ENCODE data around the gene SLC24A3.

Gene SLC24A3

GRCh38 chr20:19451923-19452295 lies 239.5 kb downstream of the SLC24A3 start:
- no peak for TF ChIP-seq MYC (IDR thresholded peaks at IDR 0.05; ENCODE audit: low read depth, low read length)
- TF ChIP-seq CTCF (IDR thresholded peaks at IDR 0.05; ENCODE audit: low read depth, low read length) = no peak
- TF ChIP-seq POLR2A (IDR thresholded peaks at IDR 0.05; ENCODE audit: extremely low read depth, insufficient read length) = no peak
- TF ChIP-seq MAX (IDR thresholded peaks at IDR 0.05; ENCODE audit: low read depth, low read length) = no peak
- no peak for DNase-seq (ENCODE audit: low read depth)
- H3K4me3 ChIP-seq (ENCODE audit: low read depth, low read length) = no peak overlapping the region

- H3K4me3 ChIP-seq (ENCODE audit: low read depth, low read length) = no peak overlapping the region
- DNase-seq (ENCODE audit: low read depth) = no peak
- TF ChIP-seq POLR2A (IDR thresholded peaks at IDR 0.05; ENCODE audit: extremely low read depth, insufficient read length) (no peak), CTCF (IDR thresholded peaks at IDR 0.05; ENCODE audit: low read depth, low read length) (no peak), MAX (IDR thresholded peaks at IDR 0.05; ENCODE audit: low read depth, low read length) (no peak), MYC (IDR thresholded peaks at IDR 0.05; ENCODE audit: low read depth, low read length) (no peak)
These were observed 241.0 kb downstream of the SLC24A3 start for GRCh38 chr20:19453410-19453809.

GRCh38 chr20:19453862-19454261 lies 241.4 kb downstream of the SLC24A3 start:
- no peak for DNase-seq (ENCODE audit: low read depth)
- TF ChIP-seq MYC (IDR thresholded peaks at IDR 0.05; ENCODE audit: low read depth, low read length) = no peak
- TF ChIP-seq CTCF (IDR thresholded peaks at IDR 0.05; ENCODE audit: low read depth, low read length) = no peak
- TF ChIP-seq MAX (IDR thresholded peaks at IDR 0.05; ENCODE audit: low read depth, low read length) = no peak
- no peak for TF ChIP-seq POLR2A (IDR thresholded peaks at IDR 0.05; ENCODE audit: extremely low read depth, insufficient read length)
- no peak overlapping the region for H3K4me3 ChIP-seq (ENCODE audit: low read depth, low read length)

GRCh38 chr20:19456595-19457395 lies 244.4 kb downstream of the SLC24A3 start:
- DNase-seq (ENCODE audit: low read depth) = peak; percentile 62
- TF ChIP-seq MYC (IDR thresholded peaks at IDR 0.05; ENCODE audit: low read depth, low read length) (no peak), CTCF (IDR thresholded peaks at IDR 0.05; ENCODE audit: low read depth, low read length) (no peak), POLR2A (IDR thresholded peaks at IDR 0.05; ENCODE audit: extremely low read depth, insufficient read length) (no peak), MAX (IDR thresholded peaks at IDR 0.05; ENCODE audit: low read depth, low read length) (no peak)
- no peak overlapping the region for H3K4me3 ChIP-seq (ENCODE audit: low read depth, low read length)

GRCh38 chr20:19457611-19458010 lies 245.2 kb downstream of the SLC24A3 start:
- DNase-seq (ENCODE audit: low read depth) = no peak
- TF ChIP-seq MAX (IDR thresholded peaks at IDR 0.05; ENCODE audit: low read depth, low read length) (no peak), CTCF (IDR thresholded peaks at IDR 0.05; ENCODE audit: low read depth, low read length) (no peak), MYC (IDR thresholded peaks at IDR 0.05; ENCODE audit: low read depth, low read length) (no peak), POLR2A (IDR thresholded peaks at IDR 0.05; ENCODE audit: extremely low read depth, insufficient read length) (no peak)

More at GRCh38 chr20:19457611-19458010, 245.2 kb downstream of the SLC24A3 start:
- H3K4me3 ChIP-seq (ENCODE audit: low read depth, low read length) = no peak overlapping the region

All from NB4 (cell line).